ENCODE measurements around the gene SYTL2. TPM values are rescaled to one million over a fixed set of nuclear protein-coding genes. Genes with fewer than 3 reads are reported as not detected.

SYTL2 gene
- total RNA-seq, 2 experiments from 2014 or later: 9.5 to 11.2 TPM

GRCh38 chr11:85766721-85767161 lies 44.2 kb downstream of the SYTL2 start:
- Mint-ChIP-seq H3K36me3 (ENCODE audit: low read depth) (peaks cover 11% of the 10 kb centered on the region), H3K4me1 (ENCODE audit: low read depth) (peaks cover 64% of the 10 kb centered on the region), H3K27ac (no peak overlapping the region), H3K27me3 (no peaks in the 10 kb centered on the region), H3K4me3 (no peak overlapping the region), H3K9me3 (peaks cover 8% of the 10 kb centered on the region)
- POLR2A ChIA-PET: interaction anchor here (1.3 to 2.0 kb wide), 2 partner anchors 9 to 17 kb away, joined by 4 to 5 read pairs; no protein-coding TSS in a partner anchor
- CTCF ChIA-PET: interaction anchor here (1.4 kb wide), 1 partner anchor 88 kb away, joined by 4 read pairs; the partner anchor contains the start of gene CCDC83
- DNase-seq: no peak
- TF ChIP-seq, protein P1, sequence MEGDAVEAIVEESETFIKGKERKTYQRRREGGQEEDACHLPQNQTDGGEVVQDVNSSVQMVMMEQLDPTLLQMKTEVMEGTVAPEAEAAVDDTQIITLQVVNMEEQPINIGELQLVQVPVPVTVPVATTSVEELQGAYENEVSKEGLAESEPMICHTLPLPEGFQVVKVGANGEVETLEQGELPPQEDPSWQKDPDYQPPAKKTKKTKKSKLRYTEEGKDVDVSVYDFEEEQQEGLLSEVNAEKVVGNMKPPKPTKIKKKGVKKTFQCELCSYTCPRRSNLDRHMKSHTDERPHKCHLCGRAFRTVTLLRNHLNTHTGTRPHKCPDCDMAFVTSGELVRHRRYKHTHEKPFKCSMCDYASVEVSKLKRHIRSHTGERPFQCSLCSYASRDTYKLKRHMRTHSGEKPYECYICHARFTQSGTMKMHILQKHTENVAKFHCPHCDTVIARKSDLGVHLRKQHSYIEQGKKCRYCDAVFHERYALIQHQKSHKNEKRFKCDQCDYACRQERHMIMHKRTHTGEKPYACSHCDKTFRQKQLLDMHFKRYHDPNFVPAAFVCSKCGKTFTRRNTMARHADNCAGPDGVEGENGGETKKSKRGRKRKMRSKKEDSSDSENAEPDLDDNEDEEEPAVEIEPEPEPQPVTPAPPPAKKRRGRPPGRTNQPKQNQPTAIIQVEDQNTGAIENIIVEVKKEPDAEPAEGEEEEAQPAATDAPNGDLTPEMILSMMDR (IDR thresholded peaks at IDR 0.05): no peak
- ATAC-seq: no peak
- intact Hi-C loops (cut with micrococcal nuclease): no loop called here

DNA sequence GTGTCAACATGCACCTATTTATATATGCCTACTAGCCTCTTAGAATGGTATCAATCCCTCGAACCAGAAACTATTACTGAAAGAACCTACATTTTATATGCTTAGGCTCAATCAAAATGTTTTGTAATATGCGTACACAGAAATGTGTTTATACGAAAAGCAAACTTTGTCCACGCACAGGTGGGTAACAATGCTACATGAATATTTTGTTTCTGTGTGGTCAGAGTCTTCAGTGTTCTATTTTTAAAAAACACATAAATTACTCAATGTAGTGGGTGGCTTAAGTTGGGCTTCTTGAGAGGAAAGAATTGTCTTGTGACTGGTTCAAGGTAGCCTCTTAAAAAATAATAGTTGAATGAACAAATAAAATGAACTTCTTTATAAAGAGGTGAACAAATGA lies 46.1 kb downstream of the SYTL2 start:
- Mint-ChIP-seq H3K36me3 (ENCODE audit: low read depth) (peaks cover 5% of the 10 kb centered on the region), H3K27me3 (no peaks in the 10 kb centered on the region), H3K27ac (no peak overlapping the region), H3K4me1 (ENCODE audit: low read depth) (peaks cover 63% of the 10 kb centered on the region), H3K9me3 (peaks cover 5% of the 10 kb centered on the region), H3K4me3 (no peak overlapping the region)
- DNase-seq (no peak), ATAC-seq (no peak)
- POLR2A ChIA-PET: interaction anchor here (2.0 kb wide), 1 partner anchor 15 kb away, joined by 5 read pairs; no protein-coding TSS in a partner anchor
- TF ChIP-seq, protein P1 (IDR thresholded peaks at IDR 0.05): no peak
- CTCF ChIA-PET: no interaction called here
- intact Hi-C loops (cut with micrococcal nuclease): no loop called here

- Mint-ChIP-seq H3K4me3 (no peak overlapping the region), H3K9me3 (no peaks in the 10 kb centered on the region), H3K27ac (no peak overlapping the region), H3K4me1 (ENCODE audit: low read depth) (peaks cover 61% of the 10 kb centered on the region), H3K27me3 (no peaks in the 10 kb centered on the region), H3K36me3 (ENCODE audit: low read depth) (no peaks in the 10 kb centered on the region)
- ATAC-seq: no peak
- intact Hi-C loops (cut with micrococcal nuclease): no loop called here
- TF ChIP-seq, protein P1 (IDR thresholded peaks at IDR 0.05): no peak
- no peak for DNase-seq
- ChIA-PET CTCF (interaction anchor here (1.2 kb wide), 1 partner anchor 12 kb away, joined by 4 read pairs; no protein-coding TSS in a partner anchor), POLR2A (interaction anchor here (1.6 kb wide), 1 partner anchor 28 kb away, joined by 4 read pairs; no protein-coding TSS in a partner anchor)
These were observed 48.7 kb downstream of the SYTL2 start for GRCh38 chr11:85762226-85762625.

DNA sequence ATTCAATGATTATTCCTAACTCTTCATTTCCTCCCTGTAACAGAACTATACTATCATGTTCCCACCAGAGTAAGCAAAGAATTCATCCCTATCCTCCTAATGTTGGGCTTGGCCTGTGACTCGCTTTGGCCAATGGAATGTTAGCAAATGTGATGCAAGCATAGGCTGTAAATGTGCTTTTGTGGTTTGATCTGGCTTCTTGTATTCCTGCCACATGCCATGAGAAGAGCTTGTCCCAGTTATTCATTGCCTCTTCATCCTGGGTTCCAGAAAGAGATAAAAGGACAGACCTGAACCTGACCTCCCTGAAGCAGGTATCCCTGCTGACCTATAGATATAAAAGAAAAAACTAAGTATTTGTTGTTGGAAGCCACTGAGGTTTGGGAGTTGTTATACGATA lies 51.0 kb downstream of the SYTL2 start:
- Mint-ChIP-seq H3K4me1 (ENCODE audit: low read depth) (peaks cover 74% of the 10 kb centered on the region), H3K4me3 (no peak overlapping the region), H3K9me3 (no peaks in the 10 kb centered on the region), H3K36me3 (ENCODE audit: low read depth) (no peaks in the 10 kb centered on the region), H3K27ac (no peak overlapping the region), H3K27me3 (no peaks in the 10 kb centered on the region)
- intact Hi-C loops (cut with micrococcal nuclease): loop anchor here (10.0 kb wide), 2 partner anchors 95 to 535 kb away; partner anchors contain the start of gene CREBZF
- POLR2A ChIA-PET: no interaction called here
- ATAC-seq: no peak
- TF ChIP-seq, protein P1 (IDR thresholded peaks at IDR 0.05): no peak
- DNase-seq: no peak
- CTCF ChIA-PET: interaction anchor here (1.4 kb wide), 1 partner anchor 95 kb away, joined by 3 read pairs; the partner anchor contains the start of gene CCDC83

GRCh38 chr11:85758480-85759039 lies 52.4 kb downstream of the SYTL2 start:
- peaks cover 74% of the 10 kb centered on the region for H3K4me1 Mint-ChIP-seq (ENCODE audit: low read depth)
- peak overlapping the region; percentile 40 for H3K27ac Mint-ChIP-seq
- H3K27me3 Mint-ChIP-seq: no peaks in the 10 kb centered on the region
- peak; percentile 32 for ATAC-seq
- H3K36me3 Mint-ChIP-seq (ENCODE audit: low read depth): no peaks in the 10 kb centered on the region
- ChIA-PET CTCF (interaction anchor here (1.4 kb wide), 1 partner anchor 96 kb away, joined by 3 read pairs; the partner anchor contains the start of gene CCDC83), POLR2A (interaction anchor here (0.9 kb wide), 1 partner anchor 108 kb away, joined by 4 read pairs; no protein-coding TSS in a partner anchor)
- no peak for DNase-seq
- TF ChIP-seq, protein P1 (IDR thresholded peaks at IDR 0.05): no peak
- no peak overlapping the region for H3K4me3 Mint-ChIP-seq
- intact Hi-C loops (cut with micrococcal nuclease): loop anchor here (10.0 kb wide), 2 partner anchors 94 to 536 kb away; partner anchors contain the start of gene CREBZF
- H3K9me3 Mint-ChIP-seq: no peaks in the 10 kb centered on the region

All from activated CD8-positive, alpha-beta T cell treated with anti-CD3 and anti-CD28 coated beads for 36 hours (primary cell).